HG03045 (cell line): ENCODE measurements around the gene MALRD1.

Experiments used
- ATAC-seq: cut with Tn5 transposase; IDR thresholded peaks from one replicate; pipeline ENCODE4 v1.9.1; 2021; ENCODE audit warnings: mild to moderate bottlenecking, moderate library complexity; ENCODE audit not compliant: unreplicated experiment

Gene MALRD1

GRCh38 chr10:19048489-19048888 lies at the start of gene MALRD1:
TSS of gene MALRD1 (plus strand) at chr10:19048801. CDS start at chr10:19048939, 138 bp downstream.
- no peak for ATAC-seq

GRCh38 chr10:19003341-19003740 lies 45.3 kb upstream of the MALRD1 start:
- no peak for ATAC-seq

GRCh38 chr10:19012111-19012510 lies 36.5 kb upstream of the MALRD1 start:
- no peak for ATAC-seq

- no peak for ATAC-seq
Observed at GRCh38 chr10:19014034-19014433, 34.6 kb upstream of the MALRD1 start.

GRCh38 chr10:19014498-19014897 lies 34.1 kb upstream of the MALRD1 start:
- ATAC-seq: no peak

GRCh38 chr10:19017116-19017890 lies 31.3 kb upstream of the MALRD1 start:
- ATAC-seq: no peak

GRCh38 chr10:19021162-19021561 lies 27.4 kb upstream of the MALRD1 start:
- ATAC-seq: no peak

- ATAC-seq: no peak
Observed at GRCh38 chr10:19024611-19025010, 24.0 kb upstream of the MALRD1 start.

- no peak for ATAC-seq
Observed at GRCh38 chr10:19031763-19032162, 16.8 kb upstream of the MALRD1 start.

GRCh38 chr10:19033741-19034140 lies 14.9 kb upstream of the MALRD1 start:
- no peak for ATAC-seq

GRCh38 chr10:19041171-19041570 lies 7.4 kb upstream of the MALRD1 start:
- no peak for ATAC-seq

- no peak for ATAC-seq
Observed at GRCh38 chr10:19043431-19043830, 5.2 kb upstream of the MALRD1 start.

GRCh38 chr10:19046679-19047078 lies 1.9 kb upstream of the MALRD1 start:
- ATAC-seq: no peak

GRCh38 chr10:19048891-19049290 lies 290 bp downstream of the MALRD1 start:
- ATAC-seq: no peak

GRCh38 chr10:19049567-19049966 lies 966 bp downstream of the MALRD1 start:
- ATAC-seq: no peak

- ATAC-seq: no peak
Observed at GRCh38 chr10:19054289-19054835, 5.8 kb downstream of the MALRD1 start.

GRCh38 chr10:19058046-19058445 lies 9.4 kb downstream of the MALRD1 start:
- ATAC-seq: no peak

- no peak for ATAC-seq
Observed at GRCh38 chr10:19063986-19064385, 15.4 kb downstream of the MALRD1 start.

- no peak for ATAC-seq
Observed at GRCh38 chr10:19071946-19072345, 23.3 kb downstream of the MALRD1 start.

GRCh38 chr10:19077276-19077675 lies 28.7 kb downstream of the MALRD1 start:
- no peak for ATAC-seq

- ATAC-seq: no peak
Observed at GRCh38 chr10:19096501-19097073, 48.0 kb downstream of the MALRD1 start.

GRCh38 chr10:19097151-19097550 lies 48.5 kb downstream of the MALRD1 start:
- no peak for ATAC-seq
